Activated CD8-positive, alpha-beta memory T cell treated with anti-CD3 and anti-CD28 coated beads for 36 hours (primary cell): ENCODE results near the gene ATG14. TPM values are rescaled to one million over a fixed set of nuclear protein-coding genes. Genes with fewer than 3 reads are reported as not detected.
"Not testable (repeated sequence)": the region's sequence is repeated elsewhere in the genome, so short reads cannot be mapped to it uniquely, and the experiment has no call there.

Experiments
- CTCF ChIA-PET: fragments of 350-600 bp; sonication (Branson Sonifier 250); formaldehyde crosslinking; loops from one replicate; lab custom pipeline; 2021; ENCODE audit warnings: antibody characterized with exemption; lab: Charles Lee
- POLR2A ChIA-PET: fragments of 350-600 bp; sonication (Branson Sonifier 250); formaldehyde crosslinking; loops from one replicate; lab custom pipeline; 2021; ENCODE audit warnings: antibody characterized with exemption; lab: Charles Lee
- total RNA-seq, 2 experiments: library from RNA; stranded (reverse); gene quantifications; one replicate each; pipeline ENCODE4 v1.2.3, GENCODE V29; 2021

The ATG14 gene, protein sequence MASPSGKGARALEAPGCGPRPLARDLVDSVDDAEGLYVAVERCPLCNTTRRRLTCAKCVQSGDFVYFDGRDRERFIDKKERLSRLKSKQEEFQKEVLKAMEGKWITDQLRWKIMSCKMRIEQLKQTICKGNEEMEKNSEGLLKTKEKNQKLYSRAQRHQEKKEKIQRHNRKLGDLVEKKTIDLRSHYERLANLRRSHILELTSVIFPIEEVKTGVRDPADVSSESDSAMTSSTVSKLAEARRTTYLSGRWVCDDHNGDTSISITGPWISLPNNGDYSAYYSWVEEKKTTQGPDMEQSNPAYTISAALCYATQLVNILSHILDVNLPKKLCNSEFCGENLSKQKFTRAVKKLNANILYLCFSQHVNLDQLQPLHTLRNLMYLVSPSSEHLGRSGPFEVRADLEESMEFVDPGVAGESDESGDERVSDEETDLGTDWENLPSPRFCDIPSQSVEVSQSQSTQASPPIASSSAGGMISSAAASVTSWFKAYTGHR
- 1 to 10 TPM; 6.7 to 6.8 TPM for total RNA-seq

DNA sequence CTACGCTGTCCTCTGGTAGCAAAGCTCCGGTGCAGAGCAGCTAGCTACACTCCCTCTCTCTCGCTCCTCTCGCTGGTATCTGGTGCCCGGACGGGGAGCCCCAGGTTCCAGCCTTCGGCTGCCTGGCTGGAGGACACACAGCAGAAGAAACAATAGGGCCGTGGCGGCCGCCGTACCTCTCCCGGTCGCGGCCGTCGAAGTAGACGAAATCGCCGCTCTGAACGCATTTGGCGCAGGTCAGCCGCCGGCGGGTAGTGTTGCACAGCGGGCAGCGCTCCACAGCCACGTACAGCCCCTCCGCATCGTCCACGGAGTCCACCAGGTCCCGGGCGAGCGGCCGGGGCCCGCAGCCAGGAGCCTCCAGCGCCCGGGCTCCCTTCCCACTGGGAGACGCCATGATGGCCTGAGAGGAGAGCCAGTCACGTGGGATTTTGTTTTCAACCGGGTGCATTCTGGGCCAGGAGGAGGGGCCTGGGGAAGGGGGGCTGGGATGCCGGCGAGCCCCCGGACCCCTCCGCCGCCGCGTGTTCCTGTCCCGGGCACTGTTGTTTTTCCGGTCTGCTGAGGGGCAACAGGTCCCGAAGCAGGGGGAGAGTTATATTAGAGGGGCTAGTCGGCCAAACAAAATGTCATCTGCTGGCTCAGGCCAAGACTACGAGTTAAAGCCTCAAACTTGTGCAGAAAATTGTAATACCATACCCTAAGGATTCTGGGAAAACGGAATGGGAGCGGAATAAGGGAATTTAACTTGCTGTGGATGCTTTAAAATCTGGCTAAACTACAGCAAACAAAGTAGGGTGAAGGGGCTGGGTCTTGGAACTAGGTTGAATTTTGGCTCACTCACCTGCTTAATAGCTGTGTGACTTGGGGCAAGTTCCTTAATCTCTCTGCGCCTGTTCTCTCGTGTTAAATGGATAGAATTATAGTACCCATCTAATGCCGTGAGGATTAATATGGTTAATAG, at the start of gene ATG14:
Gene ATG14 (minus strand): TSS at position 405 of the 964 bp plus-strand sequence. CDS start 8 bp downstream, at position 397.
- POLR2A ChIA-PET = interaction anchor here (0.6 kb wide), 1 partner anchor 8 kb away, joined by 3 read pairs; no protein-coding TSS in a partner anchor
- CTCF ChIA-PET = no interaction called here

DNA sequence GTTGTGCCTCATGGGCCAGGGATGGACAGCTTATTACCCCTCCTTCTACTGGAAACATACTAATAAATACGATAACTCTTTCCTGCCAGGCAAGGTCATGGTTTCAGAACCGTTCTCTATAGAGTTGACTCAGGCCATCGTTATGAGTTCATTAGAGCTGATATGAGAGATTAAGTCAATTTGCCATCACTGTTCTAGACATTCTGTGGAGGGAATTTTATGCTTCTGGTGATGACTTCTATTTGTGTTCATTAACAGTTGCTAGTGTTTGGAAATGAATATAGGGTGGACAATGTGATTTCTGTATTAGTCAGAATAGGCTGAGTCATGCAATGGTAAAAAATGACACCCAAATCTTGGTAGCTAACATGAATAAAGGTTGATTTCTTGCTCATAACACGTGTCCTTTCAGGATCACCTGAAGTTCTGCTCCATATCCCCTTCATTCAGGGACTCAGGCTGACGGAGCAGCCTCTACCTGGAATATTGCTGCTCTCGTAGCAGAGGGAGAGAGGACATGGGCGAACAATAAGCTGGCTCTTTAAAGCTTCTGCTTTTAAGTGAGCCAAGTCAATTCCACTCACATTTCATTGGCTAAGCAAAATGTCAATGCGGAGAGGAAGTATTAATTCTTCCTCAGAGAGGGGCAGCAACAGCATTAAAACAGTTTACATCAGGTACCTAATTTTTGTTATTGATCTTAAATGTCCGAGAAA, 47.3 kb upstream of the ATG14 start:
- CTCF ChIA-PET = interaction anchor here (0.6 to 0.9 kb wide), 2 partner anchors 13 to 245 kb away, joined by 3 read pairs; no protein-coding TSS in a partner anchor

DNA sequence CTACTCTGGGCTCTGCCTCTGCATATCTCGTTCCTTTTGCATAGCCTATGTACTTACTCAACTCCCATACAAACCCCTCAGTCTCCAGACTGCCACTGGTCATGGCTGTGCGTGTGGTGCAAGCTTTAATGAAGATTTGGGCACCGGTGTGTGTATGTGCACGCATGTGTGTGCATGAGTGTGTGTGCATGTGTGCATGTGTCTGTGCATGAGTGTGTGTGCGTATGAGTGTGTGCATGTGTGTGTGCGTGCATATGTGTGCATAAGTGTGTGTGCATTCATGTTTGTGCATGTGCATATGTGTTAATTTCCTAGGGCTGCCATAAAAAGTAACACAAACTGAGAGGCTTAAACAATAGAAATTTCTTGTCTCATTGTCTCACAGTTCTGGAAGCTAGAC, 45.9 kb upstream of the ATG14 start:
- ChIA-PET POLR2A (no interaction called here), CTCF (interaction anchor here (1.0 kb wide), 1 partner anchor 11 kb away, joined by 3 read pairs; no protein-coding TSS in a partner anchor)

More for the DNA sequence above, 47.3 kb upstream of the ATG14 start:
- POLR2A ChIA-PET = no interaction called here

DNA sequence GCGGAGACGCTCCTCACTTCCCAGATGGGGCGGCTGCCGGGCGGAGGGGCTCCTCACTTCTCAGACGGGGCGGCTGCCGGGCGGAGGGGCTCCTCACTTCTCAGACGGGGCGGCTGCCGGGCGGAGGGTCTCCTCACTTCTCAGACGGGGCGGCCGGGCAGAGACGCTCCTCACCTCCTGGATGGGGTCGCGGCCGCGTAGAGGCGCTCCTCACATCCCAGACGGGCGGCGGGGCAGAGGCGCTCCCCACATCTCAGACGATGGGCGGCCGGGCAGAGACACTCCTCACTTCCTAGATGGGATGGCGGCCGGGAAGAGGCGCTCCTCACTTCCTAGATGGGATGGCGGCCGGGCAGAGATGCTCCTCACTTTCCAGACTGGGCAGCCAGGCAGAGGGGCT, 44.8 kb upstream of the ATG14 start:
- CTCF ChIA-PET, POLR2A ChIA-PET: not testable (repeated sequence)

DNA sequence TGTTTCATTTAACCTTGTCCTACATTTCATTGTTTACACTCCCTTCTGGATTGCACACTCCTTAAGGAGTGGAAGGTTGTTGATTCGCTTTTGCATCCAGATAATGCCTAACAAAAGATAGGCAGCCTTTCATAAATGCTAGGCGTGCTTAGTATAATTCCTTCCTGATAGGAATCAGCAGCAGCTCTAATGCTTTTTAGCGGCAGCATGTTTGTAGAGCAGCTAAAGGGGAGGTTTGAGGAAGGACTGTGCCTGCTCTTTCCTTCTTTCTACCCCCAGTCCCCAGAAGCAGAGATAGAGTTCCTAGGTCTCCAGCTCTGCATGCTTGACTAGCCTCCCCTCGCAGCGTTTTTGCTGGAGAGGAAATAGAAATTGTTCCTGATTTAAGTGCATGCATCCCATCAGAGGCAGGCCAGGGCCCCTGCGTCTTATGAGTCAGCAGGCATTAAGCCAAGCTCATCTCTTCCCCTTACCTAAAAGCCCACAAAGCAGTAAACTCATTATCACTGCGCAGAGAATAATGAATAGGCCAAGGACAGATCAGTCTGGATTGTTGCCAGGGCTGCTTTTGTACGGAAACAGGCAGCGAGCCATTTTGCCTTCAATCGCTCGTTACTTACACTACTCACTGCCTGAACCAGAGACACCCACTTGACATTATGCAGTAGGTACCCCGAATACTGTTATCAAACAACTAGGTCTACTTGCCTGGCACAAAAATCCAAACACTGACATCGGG, 42.8 kb upstream of the ATG14 start:
- POLR2A ChIA-PET = interaction anchor here (0.6 kb wide), 1 partner anchor 193 kb away, joined by 3 read pairs; no protein-coding TSS in a partner anchor
- CTCF ChIA-PET = interaction anchor here (0.9 to 1.1 kb wide), 2 partner anchors 8 to 12 kb away, joined by 3 read pairs; no protein-coding TSS in a partner anchor

DNA sequence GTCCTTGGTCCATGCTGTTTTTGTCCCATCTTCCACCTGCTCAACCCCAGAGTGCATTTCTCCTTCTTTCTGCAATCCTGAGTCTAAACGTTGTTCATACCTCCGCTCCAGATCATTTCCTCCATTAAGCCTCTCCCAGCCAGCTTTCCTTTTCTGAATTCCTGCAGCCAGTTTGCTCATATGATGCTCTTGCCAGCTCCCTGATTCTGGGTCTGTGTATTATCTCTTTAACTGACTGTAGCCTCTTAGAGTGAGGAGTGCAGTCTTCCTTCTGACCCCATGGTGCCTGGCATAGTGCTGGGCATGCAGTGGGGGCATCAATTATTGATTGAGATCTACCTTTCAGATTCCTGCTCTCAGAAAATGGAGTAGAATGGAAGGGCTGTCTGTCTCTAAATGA, 40.3 kb upstream of the ATG14 start:
- POLR2A ChIA-PET = no interaction called here
- CTCF ChIA-PET = no interaction called here

DNA sequence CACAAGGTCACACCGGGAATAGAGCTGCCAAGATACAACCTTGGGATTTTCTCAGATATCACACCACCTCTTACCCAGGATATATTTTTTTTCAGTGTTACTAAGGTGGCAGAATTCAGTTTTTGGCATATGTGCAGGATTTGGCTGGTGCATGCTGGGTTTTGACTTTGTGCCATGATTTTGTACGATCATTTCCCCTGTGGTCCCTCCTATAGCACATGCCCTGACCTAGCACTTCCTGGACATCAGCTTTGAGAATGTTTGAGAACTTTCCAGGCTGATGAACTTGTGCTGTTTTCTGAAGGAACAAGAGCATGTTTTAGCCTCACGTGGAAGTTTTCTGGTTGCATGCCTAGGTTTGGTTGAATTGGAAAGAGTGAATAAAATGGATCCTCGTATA, 39.8 kb upstream of the ATG14 start:
- ChIA-PET POLR2A (no interaction called here), CTCF (no interaction called here)

DNA sequence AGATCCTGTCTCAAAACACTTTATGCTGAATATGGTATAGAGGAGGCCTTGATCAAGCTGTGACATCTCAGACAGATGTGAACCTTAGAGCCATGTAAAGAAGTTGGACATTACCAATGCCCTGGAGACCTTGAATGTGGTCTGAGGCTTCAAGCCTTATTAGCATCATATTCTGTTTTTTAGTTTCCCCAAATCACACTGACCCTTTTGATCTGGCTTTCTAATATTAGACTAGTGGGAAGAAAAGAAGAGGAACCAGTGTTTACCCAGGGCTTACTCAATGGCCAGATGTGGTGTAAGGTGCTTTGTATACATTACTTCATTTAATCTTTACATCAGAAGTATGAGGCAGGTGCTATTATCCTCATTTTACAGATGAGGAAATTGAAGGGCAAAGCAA, 39.4 kb upstream of the ATG14 start:
- CTCF ChIA-PET = no interaction called here
- POLR2A ChIA-PET = no interaction called here

DNA sequence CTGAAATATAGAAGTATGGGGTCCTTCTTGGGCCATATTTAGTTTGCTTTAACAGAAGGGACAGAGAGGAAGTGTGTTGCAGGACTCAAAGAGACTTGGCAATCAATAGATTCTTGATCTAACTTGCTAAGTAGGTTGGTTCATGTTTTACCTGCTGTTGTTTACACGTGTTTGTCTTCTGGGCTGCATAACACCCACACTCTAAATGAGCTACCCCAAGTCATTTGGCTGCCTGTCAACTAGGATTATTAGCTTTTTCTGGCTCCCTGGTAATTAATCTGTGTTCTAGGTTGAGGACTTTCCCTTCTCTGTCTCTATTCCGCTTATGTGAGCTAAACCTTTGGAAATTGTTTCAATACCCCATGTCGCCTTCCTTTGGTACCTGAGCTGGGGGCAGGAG, 38.9 kb upstream of the ATG14 start:
- ChIA-PET POLR2A (no interaction called here), CTCF (no interaction called here)

DNA sequence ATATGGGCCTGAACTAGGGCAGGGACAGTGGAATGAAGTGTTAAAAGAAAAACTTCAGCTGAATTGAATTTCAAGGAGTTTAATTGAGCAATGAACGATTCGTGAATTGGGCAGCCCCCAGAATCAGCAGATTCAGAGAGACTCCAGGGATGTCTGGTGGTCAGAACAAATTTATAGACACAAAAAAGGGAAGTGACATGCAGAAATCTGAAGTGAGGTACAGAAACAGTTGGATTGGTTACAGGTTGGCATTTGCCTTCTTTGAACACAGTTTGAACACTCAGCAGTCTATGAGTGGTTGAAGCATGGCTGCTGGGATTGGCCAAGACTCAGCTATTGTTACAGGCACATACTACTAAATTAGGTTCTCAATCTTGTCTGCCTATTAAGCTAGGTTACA, 38.5 kb upstream of the ATG14 start:
- CTCF ChIA-PET = no interaction called here
- POLR2A ChIA-PET = no interaction called here

DNA sequence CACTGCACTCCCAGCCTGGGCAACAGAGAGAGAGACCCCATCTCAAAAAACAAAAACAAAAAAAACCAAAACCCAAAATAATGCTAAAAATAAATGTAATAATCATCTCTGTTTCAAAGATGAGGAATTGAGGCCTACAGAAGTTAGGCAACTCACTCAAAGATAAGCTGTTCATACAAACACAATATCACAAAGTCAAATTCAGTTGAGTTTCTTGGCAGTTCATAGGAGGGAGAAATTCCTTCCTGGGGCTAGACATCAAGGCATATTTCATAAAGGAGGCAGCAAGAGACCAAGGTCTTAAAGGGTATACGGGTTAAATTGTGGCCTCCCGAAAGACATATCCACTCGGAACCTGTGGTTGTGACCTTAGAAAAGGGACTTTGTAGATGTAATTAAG, 37.5 kb upstream of the ATG14 start:
- POLR2A ChIA-PET = no interaction called here
- CTCF ChIA-PET = no interaction called here

DNA sequence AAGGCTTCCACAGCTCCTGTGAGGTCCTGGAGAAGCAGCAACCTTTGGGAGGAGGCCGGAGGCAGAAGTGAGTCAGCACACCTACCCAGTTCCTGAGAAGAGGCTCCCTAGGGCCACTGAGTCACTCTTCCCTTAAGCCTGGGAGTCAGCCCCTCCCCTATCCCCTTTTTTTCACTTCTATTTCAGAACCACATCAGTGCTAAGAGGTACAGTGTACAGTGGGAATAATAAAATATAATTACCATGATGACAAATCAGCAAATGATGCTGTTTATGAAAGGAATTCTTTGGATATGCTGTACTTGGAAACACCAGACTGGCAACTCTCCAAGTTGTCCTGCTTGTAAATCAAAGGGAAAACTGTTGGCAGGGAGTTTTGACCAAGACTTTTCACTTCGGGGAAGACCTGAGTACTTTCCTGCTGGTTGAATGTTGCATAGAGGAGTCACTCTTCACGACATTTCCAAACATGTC, 36.5 kb upstream of the ATG14 start:
- CTCF ChIA-PET = interaction anchor here (0.7 kb wide), 1 partner anchor 771 kb away, joined by 4 read pairs; no protein-coding TSS in a partner anchor

DNA sequence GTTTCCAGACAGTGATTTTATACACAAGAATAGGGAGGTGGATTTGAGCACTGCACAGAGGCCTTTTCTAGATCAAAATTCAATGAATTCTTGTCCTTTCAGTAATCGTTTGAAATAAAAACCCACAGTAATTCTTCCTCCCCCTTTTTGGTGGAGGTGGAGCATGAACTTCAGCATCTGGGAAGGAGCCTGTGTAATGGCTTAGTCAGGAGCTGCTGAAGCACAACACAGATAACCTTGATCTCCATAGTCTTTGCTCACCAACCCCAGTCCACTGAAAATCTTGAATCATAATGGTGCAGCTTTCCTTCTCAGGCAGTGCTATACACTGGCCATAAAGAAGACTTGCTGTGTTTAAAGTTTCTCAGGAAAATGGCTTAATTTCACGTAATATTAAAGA, 35.2 kb upstream of the ATG14 start:
- CTCF ChIA-PET = interaction anchor here (0.7 to 1.5 kb wide), 11 partner anchors 8 to 1028 kb away, joined by 3 to 9 read pairs (median 3); no protein-coding TSS in a partner anchor
- POLR2A ChIA-PET = no interaction called here

More for the DNA sequence above, 36.5 kb upstream of the ATG14 start:
- POLR2A ChIA-PET = no interaction called here

DNA sequence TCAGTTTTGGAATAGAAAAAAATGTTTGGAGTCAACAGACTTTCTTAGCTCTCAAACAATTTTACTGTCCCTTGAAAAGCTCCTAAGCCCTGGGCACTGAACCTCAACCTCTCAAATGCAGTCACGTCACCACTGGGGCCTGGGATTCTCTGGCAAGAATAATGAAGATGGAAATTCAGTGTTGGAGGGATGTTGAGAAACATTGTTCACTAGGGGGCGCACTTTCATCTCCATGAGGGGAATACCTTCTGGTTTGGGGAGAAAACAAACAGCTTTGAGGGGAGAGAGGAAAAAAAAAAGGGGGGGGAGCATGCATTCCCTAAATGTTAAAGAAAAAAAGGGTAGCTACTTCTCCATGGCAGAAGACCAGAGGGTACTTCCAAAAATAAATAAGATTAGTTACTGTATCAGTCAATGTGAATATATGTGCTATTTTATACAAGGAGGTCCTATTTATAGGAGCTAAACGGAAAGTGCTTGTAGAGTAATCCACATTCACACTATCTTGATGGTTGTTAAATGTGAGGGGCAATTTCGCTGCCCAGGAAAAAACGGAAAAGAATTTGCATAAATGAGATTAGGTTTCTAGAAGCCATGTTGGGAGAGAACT, 34.6 kb upstream of the ATG14 start:
- ChIA-PET POLR2A (no interaction called here), CTCF (interaction anchor here (0.6 to 1.5 kb wide), 13 partner anchors 8 to 1899 kb away, joined by 3 to 9 read pairs (median 3); no protein-coding TSS in a partner anchor)

DNA sequence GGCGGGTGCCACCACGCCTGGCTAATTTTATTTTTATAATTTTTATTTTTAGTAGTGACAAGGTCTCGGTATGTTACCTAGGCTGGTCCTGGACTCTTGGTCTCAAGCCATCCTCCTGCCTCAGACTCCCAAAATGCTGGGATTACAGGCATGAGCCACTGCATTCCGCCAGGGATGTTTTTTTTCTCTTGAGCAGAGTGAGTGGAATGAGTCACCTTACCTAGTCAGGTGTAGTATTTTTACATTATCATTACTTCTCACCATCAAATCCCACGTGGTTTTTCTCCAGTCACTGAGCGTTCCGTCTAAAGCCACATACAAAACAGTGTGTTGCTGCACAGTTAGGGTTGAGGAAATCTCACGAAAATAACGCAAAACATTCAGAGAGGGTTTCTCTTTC, 29.7 kb upstream of the ATG14 start:
- CTCF ChIA-PET = interaction anchor here (0.6 kb wide), 1 partner anchor 43 kb away, joined by 3 read pairs; no protein-coding TSS in a partner anchor

DNA sequence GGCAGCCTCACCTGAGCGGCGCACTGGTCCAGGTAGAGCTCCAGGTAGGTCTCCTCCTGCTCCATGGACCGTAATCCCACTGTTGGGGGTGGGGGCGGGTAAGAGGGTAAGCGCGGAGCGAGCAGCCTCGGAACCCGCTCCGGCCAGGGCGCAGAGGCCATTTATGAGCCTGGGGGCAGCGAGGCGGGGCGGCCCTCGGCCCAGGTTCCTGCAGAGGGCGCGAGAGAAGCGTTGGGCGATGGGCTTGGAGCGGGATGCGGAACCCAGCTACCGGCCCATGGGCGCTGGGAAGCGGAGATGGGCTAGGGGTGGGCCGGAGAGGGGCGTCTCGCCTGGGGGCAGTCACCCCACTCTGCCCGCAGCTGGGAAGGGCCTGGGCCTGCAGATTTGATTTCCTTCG, 28.8 kb upstream of the ATG14 start, which contains the start of gene TBPL2:
Gene TBPL2 (minus strand): TSS at position 232 of the 400 bp plus-strand sequence. CDS start 167 bp downstream, at position 65.
- ChIA-PET POLR2A (interaction anchor here (0.6 kb wide), 1 partner anchor 146 kb away, joined by 4 read pairs; no protein-coding TSS in a partner anchor), CTCF (interaction anchor here (0.6 to 0.7 kb wide), 3 partner anchors 28 to 124 kb away, joined by 3 read pairs; no protein-coding TSS in a partner anchor)

More for the DNA sequence above, 29.7 kb upstream of the ATG14 start:
- POLR2A ChIA-PET = no interaction called here

DNA sequence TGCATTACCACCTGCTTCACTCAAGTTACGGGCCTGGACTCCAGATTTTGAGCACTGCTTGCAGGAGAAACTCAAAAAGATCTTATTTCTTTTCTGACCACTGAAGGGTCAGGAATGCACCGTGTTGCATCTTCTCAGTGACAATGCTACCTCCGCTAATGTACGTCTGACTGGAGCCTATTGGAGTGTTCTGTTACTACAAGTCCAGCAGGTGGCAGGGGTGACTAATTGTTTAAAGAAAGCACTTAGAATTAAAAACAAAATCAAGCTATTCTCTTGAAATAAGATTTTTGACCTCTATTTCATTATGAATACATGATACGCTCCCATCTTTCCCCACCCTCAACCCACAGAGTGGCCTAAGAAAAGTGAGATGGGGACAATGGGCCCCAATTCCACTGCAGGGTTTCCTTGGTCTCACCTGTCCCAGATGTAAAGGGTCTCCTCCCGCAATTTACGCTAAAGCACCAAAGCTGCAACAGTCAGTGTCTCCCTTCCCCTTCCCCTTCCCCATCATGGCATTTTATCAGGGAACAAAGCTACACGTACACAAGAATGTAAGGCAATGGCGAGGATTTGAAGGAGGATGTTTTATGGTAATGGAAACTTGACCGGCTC, 26.5 kb upstream of the ATG14 start:
- ChIA-PET POLR2A (no interaction called here), CTCF (interaction anchor here (1.3 to 1.9 kb wide), 2 partner anchors 9 to 13 kb away, joined by 3 to 9 read pairs; no protein-coding TSS in a partner anchor)
